Endodermal cell (in vitro differentiated cells): ENCODE results near the gene ADAMTS15. TPM values are rescaled to one million over a fixed set of nuclear protein-coding genes. Genes with fewer than 3 reads are reported as not detected.

ENCODE experiments used
- DNase-seq: peaks from one replicate; pipeline ENCODE4 v3.0.0-alpha.2; 2017
- H3K27ac ChIP-seq: 2 replicates; pipeline ENCODE4 v1.5.1; 2013; ENCODE audit warnings: mild to moderate bottlenecking, low read depth, low read length, moderate library complexity
- H3K27me3 ChIP-seq: 2 replicates; pipeline ENCODE4 v1.6.1; 2013; ENCODE audit warnings: mild to moderate bottlenecking, low read length, moderate library complexity; ENCODE audit not compliant: insufficient read depth, control insufficient read depth, poor library complexity, severe bottlenecking
- H3K36me3 ChIP-seq: 2 replicates; pipeline ENCODE4 v1.7.0; 2013; ENCODE audit warnings: mild to moderate bottlenecking, low read length, moderate library complexity; ENCODE audit not compliant: control insufficient read depth, insufficient read depth
- H3K4me1 ChIP-seq: one replicate; pipeline ENCODE4 v1.7.0; 2013; ENCODE audit warnings: low read length; ENCODE audit not compliant: control insufficient read depth, insufficient read depth
- H3K4me3 ChIP-seq: 2 replicates; pipeline ENCODE4 v1.5.1; 2013; ENCODE audit warnings: mild to moderate bottlenecking, low read length, moderate library complexity
- H3K9ac ChIP-seq: 2 replicates; pipeline ENCODE4 v1.6.1; 2013; ENCODE audit warnings: mild to moderate bottlenecking, low read length, moderate library complexity; ENCODE audit not compliant: poor library complexity, severe bottlenecking; ENCODE audit errors: extremely low read depth
- H3K9me3 ChIP-seq: 2 replicates; pipeline ENCODE4 v1.6.1; 2013; ENCODE audit warnings: mild to moderate bottlenecking, low read length, moderate library complexity; ENCODE audit not compliant: control insufficient read depth
- H3K27ac Mint-ChIP-seq: 2 replicates; pipeline ENCODE4 v1.8.0; 2020; ENCODE audit warnings: mixed read lengths
- H3K27me3 Mint-ChIP-seq: 2 replicates; pipeline ENCODE4 v1.8.0; 2021; ENCODE audit warnings: mild to moderate bottlenecking, mixed read lengths; ENCODE audit not compliant: insufficient read depth
- H3K36me3 Mint-ChIP-seq: 2 replicates; pipeline ENCODE4 v1.8.0; 2020; ENCODE audit warnings: low read depth, mixed read lengths
- H3K4me1 Mint-ChIP-seq: 2 replicates; pipeline ENCODE4 v1.8.0; 2020; ENCODE audit warnings: mixed read lengths
- H3K4me3 Mint-ChIP-seq: 2 replicates; pipeline ENCODE4 v1.8.0; 2020; ENCODE audit warnings: mild to moderate bottlenecking, moderate library complexity, mixed read lengths
- H3K9me3 Mint-ChIP-seq: 2 replicates; pipeline ENCODE4 v1.8.0; 2020; ENCODE audit warnings: mild to moderate bottlenecking, mixed read lengths
- WGBS, 2 experiments: methylation state at CpG; one replicate each; pipeline versions ENCODE4 v1.1.5 to v1.1.7; 2013; ENCODE audit warnings: missing lambda C conversion rate in 2 of 2, mixed read lengths in 1 of 2; ENCODE audit not compliant: insufficient coverage in 1 of 2, insufficient read length in 1 of 2; 5-methylcytosine and 5-hydroxymethylcytosine counted together
- total RNA-seq, 2 donors: library from RNA; stranded (reverse); fragmentation: NEBNext Ultra II Directional in 1 of 2; extraction: Animal tissue kit (Norgen Biotek cat#: 25700) in 1 of 2; gene quantifications; 2 replicates in 1 of 2; 3 replicates in 1 of 2; pipeline ENCODE4 v1.2.1, GENCODE V29; 2021
- TF ChIP-seq, protein P1 (sequence below): fragments of 200-600 bp; sonication (generic); conservative IDR thresholded peaks from 2 replicates; pipeline ENCODE4 v1.5.0; 2021; ENCODE audit warnings: antibody characterized with exemption, mild to moderate bottlenecking

The ADAMTS15 gene
- total RNA-seq, 2 donors from 2014 or later = 0.27 to 1.0 TPM

DNA sequence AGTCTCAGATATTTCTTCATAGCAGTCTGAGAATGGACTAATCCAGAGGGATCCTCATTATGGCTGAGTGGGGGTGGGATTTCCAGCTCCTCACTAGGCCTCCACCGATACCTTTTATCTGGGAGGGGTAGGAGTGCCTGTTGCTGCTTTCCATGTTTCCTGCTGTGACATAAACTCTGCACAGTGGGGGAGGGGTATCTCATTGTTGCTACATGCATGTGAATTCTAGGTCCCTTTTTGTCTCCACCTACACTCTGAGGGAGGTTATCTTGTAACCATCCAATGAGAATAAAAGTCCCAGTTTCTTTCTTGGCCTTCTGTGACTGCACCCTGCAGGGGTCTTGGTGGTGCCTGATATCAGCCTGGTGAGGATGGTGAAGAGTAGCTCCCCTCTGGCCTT lies 60.5 kb downstream of the ADAMTS15 start:
- Histone ChIP-seq H3K27ac (no peak overlapping the region), H3K4me3 (no peak overlapping the region), H3K9ac (no peak overlapping the region), H3K4me1 (no peaks in the 10 kb centered on the region), H3K36me3 (no peaks in the 10 kb centered on the region), H3K27me3 (no peaks in the 10 kb centered on the region), H3K9me3 (peaks cover 16% of the 10 kb centered on the region)
- Mint-ChIP-seq H3K4me1 (peaks cover 15% of the 10 kb centered on the region), H3K27me3 (peaks cover 2% of the 10 kb centered on the region), H3K4me3 (no peak overlapping the region), H3K27ac (no peak overlapping the region), H3K36me3 (peaks cover 9% of the 10 kb centered on the region), H3K9me3 (peaks cover 44% of the 10 kb centered on the region)
- TF ChIP-seq, protein P1, sequence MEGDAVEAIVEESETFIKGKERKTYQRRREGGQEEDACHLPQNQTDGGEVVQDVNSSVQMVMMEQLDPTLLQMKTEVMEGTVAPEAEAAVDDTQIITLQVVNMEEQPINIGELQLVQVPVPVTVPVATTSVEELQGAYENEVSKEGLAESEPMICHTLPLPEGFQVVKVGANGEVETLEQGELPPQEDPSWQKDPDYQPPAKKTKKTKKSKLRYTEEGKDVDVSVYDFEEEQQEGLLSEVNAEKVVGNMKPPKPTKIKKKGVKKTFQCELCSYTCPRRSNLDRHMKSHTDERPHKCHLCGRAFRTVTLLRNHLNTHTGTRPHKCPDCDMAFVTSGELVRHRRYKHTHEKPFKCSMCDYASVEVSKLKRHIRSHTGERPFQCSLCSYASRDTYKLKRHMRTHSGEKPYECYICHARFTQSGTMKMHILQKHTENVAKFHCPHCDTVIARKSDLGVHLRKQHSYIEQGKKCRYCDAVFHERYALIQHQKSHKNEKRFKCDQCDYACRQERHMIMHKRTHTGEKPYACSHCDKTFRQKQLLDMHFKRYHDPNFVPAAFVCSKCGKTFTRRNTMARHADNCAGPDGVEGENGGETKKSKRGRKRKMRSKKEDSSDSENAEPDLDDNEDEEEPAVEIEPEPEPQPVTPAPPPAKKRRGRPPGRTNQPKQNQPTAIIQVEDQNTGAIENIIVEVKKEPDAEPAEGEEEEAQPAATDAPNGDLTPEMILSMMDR = no peak
- peak; percentile 66 for DNase-seq
- 53% methylated on average over 1 of the region's 1 CpG; no CpG with 5 or more reads in 1 of the 2 experiments for WGBS, 2 experiments

DNA sequence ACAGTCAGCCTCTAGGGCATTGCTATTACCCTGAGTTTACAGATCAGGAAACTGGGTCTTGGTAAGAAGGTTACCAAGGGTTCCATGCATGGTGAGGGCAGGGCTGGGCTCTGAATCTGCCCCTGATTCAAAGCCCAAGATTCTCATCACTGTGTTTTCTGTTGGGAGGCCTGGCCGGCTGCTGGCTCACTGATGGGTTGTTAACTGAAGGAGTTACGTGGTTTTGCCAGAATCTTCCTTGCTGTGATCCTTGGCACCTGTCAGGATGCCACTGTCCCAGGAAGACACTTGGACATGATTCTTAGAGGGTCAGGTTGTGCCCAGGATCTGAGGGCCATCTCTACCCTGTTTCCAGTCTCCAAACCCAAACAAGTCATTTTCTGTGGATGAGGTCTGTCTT lies 61.5 kb downstream of the ADAMTS15 start:
- H3K27ac ChIP-seq = no peak overlapping the region
- no peaks in the 10 kb centered on the region for H3K36me3 ChIP-seq
- no peaks in the 10 kb centered on the region for H3K27me3 ChIP-seq
- H3K4me3 ChIP-seq = no peak overlapping the region
- H3K9ac ChIP-seq = no peak overlapping the region
- no peak overlapping the region for H3K4me3 Mint-ChIP-seq
- 83 to 98% methylated on average over 2 of the region's 2 CpGs for WGBS, 2 experiments
- H3K27ac Mint-ChIP-seq = no peak overlapping the region
- peaks cover 6% of the 10 kb centered on the region for H3K27me3 Mint-ChIP-seq
- H3K4me1 Mint-ChIP-seq = peaks cover 15% of the 10 kb centered on the region
- peaks cover 16% of the 10 kb centered on the region for H3K9me3 ChIP-seq
- H3K9me3 Mint-ChIP-seq = peaks cover 36% of the 10 kb centered on the region
- TF ChIP-seq, protein P1 = no peak
- DNase-seq = no peak
- H3K36me3 Mint-ChIP-seq = peaks cover 9% of the 10 kb centered on the region
- no peaks in the 10 kb centered on the region for H3K4me1 ChIP-seq

GRCh38 chr11:130510407-130511006 lies 62.1 kb downstream of the ADAMTS15 start:
- Mint-ChIP-seq H3K27me3 (peaks cover 6% of the 10 kb centered on the region), H3K4me3 (no peak overlapping the region), H3K9me3 (peaks cover 30% of the 10 kb centered on the region), H3K4me1 (peaks cover 15% of the 10 kb centered on the region), H3K27ac (no peak overlapping the region), H3K36me3 (peaks cover 9% of the 10 kb centered on the region)
- H3K9me3 ChIP-seq = peaks cover 16% of the 10 kb centered on the region
- H3K27me3 ChIP-seq = no peaks in the 10 kb centered on the region
- DNase-seq = no peak
- H3K36me3 ChIP-seq = no peaks in the 10 kb centered on the region
- H3K4me1 ChIP-seq = no peaks in the 10 kb centered on the region
- H3K9ac ChIP-seq = no peak overlapping the region
- no peak overlapping the region for H3K4me3 ChIP-seq
- TF ChIP-seq, protein P1 = no peak
- no peak overlapping the region for H3K27ac ChIP-seq
- WGBS, 2 experiments = 85 to 96% methylated on average over 5 to 8 of the region's 8 CpGs
